Kidney epithelial cell (primary cell): Measurements from ENCODE around the gene SUPT4H1. TPM values are rescaled to one million over a fixed set of nuclear protein-coding genes. Genes with fewer than 3 reads are reported as not detected.

ENCODE experiments used
- DNase-seq: peaks from one replicate; pipeline ENCODE4 v3.0.0-alpha.2; 2010; ENCODE audit warnings: low read depth
- H3K27me3 ChIP-seq: 2 replicates; pipeline ENCODE4 v1.6.0; 2011; ENCODE audit warnings: low read length; ENCODE audit not compliant: control insufficient read depth, insufficient read depth
- H3K36me3 ChIP-seq: 2 replicates; pipeline ENCODE4 v1.5.1; 2011; ENCODE audit warnings: low read length; ENCODE audit not compliant: control insufficient read depth, insufficient read depth
- H3K4me3 ChIP-seq: 2 replicates; pipeline ENCODE4 v1.5.1; 2011; ENCODE audit warnings: low read depth, mild to moderate bottlenecking, control low read depth, low read length
- total RNA-seq: library from RNA; depleted of rRNA; stranded (reverse); fragments of >200 nt; gene quantifications from 2 replicates; pipeline ENCODE4 v1.2.3, GENCODE V29; 2015
- TF ChIP-seq, protein P1 (sequence below): IDR thresholded peaks from 2 replicates; pipeline ENCODE4 v1.5.1; 2011; ENCODE audit warnings: mild to moderate bottlenecking, moderate library complexity, low read length, control low read depth, inconsistent platforms; ENCODE audit not compliant: insufficient read depth, poor library complexity, severe bottlenecking

SUPT4H1 gene
- total RNA-seq, 1 donor from 2014 or later: 52.0 TPM

DNA sequence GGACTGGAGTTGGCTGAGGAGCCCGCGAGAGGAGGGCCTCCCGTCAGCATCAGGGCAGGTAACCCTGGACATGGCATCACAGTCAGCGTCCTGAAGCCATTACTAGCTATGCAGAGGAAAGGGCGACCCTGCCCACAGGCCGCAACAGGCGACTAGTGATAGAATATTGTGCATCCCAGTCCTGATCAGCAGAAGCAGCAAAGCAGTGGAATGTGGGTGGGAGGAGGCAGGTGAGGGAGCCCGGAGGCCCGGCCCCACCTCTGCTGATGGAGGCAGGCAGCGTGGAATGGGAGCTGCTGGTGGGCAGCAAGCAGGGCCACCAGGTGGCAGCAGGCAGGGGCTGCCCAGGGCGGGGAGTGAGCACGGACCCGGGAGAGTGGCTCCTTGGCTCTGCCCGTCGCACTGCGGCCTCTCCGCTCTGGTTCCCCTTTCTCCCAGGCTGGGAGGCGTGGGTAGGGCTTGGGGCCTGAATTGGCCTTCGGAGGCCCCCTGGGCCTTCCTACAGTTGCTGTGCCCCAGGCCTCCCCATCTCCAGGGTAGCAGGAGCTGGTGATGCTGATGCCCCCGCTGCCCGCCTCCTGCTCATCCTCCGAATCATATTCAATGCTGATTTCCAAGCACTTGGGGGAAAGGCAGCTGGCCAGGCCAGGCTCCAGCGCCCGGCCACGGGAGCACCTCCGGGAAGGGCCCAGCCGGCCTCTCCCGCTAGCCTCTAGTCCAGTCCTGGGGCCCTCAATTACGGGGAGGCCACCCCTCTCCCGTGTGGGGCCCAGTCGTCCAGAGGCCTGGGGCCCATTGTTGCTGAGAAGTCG is 43.6 kb downstream of the SUPT4H1 start:
- no peak for DNase-seq
- no peaks in the 10 kb centered on the region for H3K36me3 ChIP-seq
- TF ChIP-seq, protein P1, sequence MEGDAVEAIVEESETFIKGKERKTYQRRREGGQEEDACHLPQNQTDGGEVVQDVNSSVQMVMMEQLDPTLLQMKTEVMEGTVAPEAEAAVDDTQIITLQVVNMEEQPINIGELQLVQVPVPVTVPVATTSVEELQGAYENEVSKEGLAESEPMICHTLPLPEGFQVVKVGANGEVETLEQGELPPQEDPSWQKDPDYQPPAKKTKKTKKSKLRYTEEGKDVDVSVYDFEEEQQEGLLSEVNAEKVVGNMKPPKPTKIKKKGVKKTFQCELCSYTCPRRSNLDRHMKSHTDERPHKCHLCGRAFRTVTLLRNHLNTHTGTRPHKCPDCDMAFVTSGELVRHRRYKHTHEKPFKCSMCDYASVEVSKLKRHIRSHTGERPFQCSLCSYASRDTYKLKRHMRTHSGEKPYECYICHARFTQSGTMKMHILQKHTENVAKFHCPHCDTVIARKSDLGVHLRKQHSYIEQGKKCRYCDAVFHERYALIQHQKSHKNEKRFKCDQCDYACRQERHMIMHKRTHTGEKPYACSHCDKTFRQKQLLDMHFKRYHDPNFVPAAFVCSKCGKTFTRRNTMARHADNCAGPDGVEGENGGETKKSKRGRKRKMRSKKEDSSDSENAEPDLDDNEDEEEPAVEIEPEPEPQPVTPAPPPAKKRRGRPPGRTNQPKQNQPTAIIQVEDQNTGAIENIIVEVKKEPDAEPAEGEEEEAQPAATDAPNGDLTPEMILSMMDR: peak; percentile 37
- H3K4me3 ChIP-seq: no peak overlapping the region
- no peaks in the 10 kb centered on the region for H3K27me3 ChIP-seq

DNA sequence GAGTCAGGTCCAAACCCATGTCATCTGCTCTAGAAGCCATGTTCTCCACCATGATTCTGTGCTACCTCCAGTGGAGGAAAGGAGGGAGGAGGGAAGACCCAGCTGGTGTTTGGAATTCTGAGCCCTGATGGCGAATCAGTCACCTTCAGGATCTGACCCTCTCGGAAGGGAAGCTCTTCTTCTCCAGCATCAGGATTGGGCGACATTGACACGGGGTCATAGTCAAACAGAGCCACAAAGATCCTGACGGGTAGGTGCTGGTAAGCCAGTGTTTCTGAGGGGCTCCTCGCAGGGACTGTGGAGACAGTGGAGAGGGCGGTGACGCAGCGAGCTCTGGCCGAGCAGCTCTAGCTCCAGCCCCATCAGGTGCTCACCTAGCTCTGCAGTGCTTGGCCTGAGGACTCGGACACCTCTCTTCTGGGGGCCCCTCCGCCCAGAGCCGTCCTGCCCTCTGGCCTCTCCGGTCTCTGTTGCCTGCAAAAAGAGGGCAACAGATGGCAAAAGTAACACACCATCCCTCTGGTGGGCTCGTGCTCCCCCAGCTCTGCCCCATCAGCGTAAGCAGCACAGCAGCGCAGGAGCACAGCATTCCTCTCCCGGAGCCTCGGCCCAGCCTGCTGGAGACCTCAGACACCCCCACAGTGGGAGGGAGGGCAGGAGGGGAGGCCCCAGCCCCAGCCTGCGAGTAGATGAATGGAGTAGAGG is 44.4 kb downstream of the SUPT4H1 start:
- no peak for DNase-seq
- no peaks in the 10 kb centered on the region for H3K27me3 ChIP-seq
- TF ChIP-seq, protein P1: no peak
- no peaks in the 10 kb centered on the region for H3K36me3 ChIP-seq
- H3K4me3 ChIP-seq: no peak overlapping the region

DNA sequence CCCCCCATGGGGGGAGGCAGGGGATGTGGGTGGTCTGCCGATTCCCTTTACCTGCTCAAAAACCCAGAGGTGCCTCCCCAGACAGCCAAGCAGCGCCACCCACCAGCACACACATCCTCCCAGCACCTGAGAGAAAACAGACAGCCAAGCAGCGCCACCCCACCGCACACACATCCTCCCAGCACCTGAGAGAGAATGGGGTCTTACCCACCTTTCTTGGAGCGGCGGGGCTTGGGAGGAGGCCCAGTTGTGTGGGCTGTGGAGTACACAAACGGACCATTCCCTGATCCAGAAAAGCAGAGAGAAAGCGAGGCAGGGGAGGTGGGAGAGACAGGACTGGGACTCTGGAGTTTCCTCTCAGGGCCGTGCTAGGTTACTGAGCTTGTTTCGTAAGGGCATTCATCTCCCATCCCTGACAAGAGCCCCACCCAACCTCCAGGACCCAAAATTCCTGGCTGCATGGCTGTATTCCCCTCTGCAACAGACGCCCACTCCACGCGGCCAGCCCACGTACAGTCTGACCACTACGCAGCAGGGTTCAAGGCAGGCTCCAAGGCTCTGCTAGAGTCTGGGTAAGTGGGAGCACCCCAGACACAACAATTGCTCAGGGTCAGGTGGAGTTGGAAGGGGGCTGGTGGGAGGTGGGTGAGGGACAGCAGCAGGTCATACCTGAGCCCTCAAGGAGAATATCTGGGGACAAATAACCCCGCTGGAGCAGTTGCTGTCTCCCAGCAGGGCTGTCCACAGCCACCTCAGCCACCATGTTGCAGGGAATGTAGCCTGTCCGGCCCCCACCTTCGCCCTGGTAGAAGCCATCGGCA is 45.7 kb downstream of the SUPT4H1 start:
- TF ChIP-seq, protein P1: no peak
- H3K27me3 ChIP-seq: peaks cover under 1% of the 10 kb centered on the region
- DNase-seq: no peak
- no peak overlapping the region for H3K4me3 ChIP-seq
- no peaks in the 10 kb centered on the region for H3K36me3 ChIP-seq

DNA sequence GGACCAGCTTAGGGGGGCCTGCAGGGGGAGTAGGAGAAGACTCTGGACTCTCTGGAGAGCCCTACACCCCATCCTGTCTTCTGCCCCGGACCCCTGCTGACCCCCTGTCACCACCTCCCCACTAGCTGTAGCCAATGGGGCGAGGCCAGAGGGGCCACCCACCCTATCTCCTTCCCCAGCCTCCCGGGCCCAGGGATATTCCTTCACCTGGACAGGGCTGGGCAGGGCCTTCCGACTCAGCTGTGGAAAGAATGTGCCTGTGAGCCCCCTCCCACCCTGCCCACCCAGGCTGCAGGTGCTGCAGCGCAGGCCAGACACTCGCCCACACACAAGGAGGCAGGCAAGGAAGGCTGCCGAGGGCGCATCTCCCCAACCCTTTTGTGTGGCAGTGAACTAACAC is 46.4 kb downstream of the SUPT4H1 start:
- no peak for DNase-seq
- Histone ChIP-seq H3K4me3 (no peak overlapping the region), H3K36me3 (no peaks in the 10 kb centered on the region), H3K27me3 (peaks cover 3% of the 10 kb centered on the region)
- TF ChIP-seq, protein P1: no peak

DNA sequence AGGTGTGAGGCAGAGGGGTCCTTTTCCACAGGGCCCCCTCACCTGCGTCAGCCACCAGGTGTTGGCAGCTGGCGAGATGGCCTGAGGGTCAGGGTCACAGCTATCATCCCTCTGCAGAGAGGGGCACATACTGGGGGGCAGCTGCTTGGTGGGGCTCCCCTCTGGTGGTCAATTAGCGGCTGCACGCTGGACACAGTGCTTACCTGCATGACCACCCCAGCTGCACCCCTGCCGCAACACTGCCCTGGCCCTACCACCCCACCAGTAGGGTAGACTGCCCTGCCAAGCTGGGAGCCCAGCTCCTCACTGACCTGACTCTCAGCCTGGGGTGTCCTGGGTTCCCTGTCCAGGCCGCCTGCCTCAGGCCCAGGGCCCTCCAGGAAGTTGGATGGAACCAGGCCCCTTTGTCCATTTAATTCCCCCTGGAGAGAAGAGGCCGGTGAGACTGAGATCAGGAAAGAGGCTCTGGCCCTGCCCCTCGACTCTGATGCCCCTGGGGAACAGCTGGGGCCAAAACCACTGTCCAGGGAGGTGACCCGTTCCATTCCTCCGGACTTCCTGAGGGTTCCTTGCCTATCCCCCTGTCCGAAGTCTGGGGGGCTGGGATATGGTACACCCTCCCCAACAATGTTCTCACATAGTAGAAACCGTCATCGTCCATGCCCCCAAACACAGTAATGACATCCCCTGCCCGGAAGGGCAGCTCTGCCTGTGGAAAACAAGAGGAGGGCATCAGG is 47.1 kb downstream of the SUPT4H1 start:
- no peak overlapping the region for H3K4me3 ChIP-seq
- H3K36me3 ChIP-seq: no peaks in the 10 kb centered on the region
- H3K27me3 ChIP-seq: peaks cover 6% of the 10 kb centered on the region
- DNase-seq: no peak
- TF ChIP-seq, protein P1: no peak
